Loucy (cell line): Measurements from ENCODE around the gene ZBED1.

ENCODE experiments used
- CTCF ChIP-seq: fragments of 200-600 bp; sonication (generic); conservative IDR thresholded peaks from 2 replicates; pipeline ENCODE4 v1.5.1; 2014; ENCODE audit warnings: mild to moderate bottlenecking, antibody characterized with exemption, low read length
- EZH2phosphoT487 ChIP-seq: fragments of 200-600 bp; IDR thresholded peaks from 2 replicates; pipeline ENCODE4 v1.6.1; 2018; ENCODE audit warnings: antibody characterized with exemption, mild to moderate bottlenecking, moderate library complexity, borderline replicate concordance

- TF ChIP-seq CTCF, result no peak
- TF ChIP-seq EZH2phosphoT487, result no peak
Observed at GRCh38 chrX:2495595-2495994, 5.2 kb downstream of the ZBED1 start.
